Activated naive CD8-positive, alpha-beta T cell treated with anti-CD3 and anti-CD28 coated beads for 36 hours (primary cell): ENCODE data around the gene MCC. TPM values are rescaled to one million over a fixed set of nuclear protein-coding genes. Genes with fewer than 3 reads are reported as not detected.
A peak's percentile ranks its signal among the peaks of the same experiment; 100 is the strongest.

ENCODE experiments used
- DNase-seq: peaks from one replicate; pipeline ENCODE4 v3.0.0; 2021
- H3K27ac Mint-ChIP-seq: one replicate; pipeline ENCODE4 v1.8.0; 2022; ENCODE audit warnings: mild to moderate bottlenecking, moderate library complexity, mixed read lengths
- H3K27me3 Mint-ChIP-seq: one replicate; pipeline ENCODE4 v1.8.0; 2022; ENCODE audit warnings: mild to moderate bottlenecking, mixed read lengths
- H3K36me3 Mint-ChIP-seq: one replicate; pipeline ENCODE4 v1.8.0; 2021; ENCODE audit warnings: mild to moderate bottlenecking, mixed read lengths
- H3K4me1 Mint-ChIP-seq: one replicate; pipeline ENCODE4 v1.8.0; 2021; ENCODE audit warnings: mixed read lengths
- H3K4me3 Mint-ChIP-seq: one replicate; pipeline ENCODE4 v1.8.0; 2022; ENCODE audit warnings: mild to moderate bottlenecking, moderate library complexity, mixed read lengths
- H3K9me3 Mint-ChIP-seq: one replicate; pipeline ENCODE4 v1.8.0; 2022; ENCODE audit warnings: mixed read lengths
- total RNA-seq, 2 experiments: library from RNA; stranded (reverse); gene quantifications; one replicate each; pipeline ENCODE4 v1.2.3, GENCODE V29; 2021

MCC gene
- total RNA-seq, 2 experiments from 2014 or later, result 2.4 to 2.9 TPM

DNA sequence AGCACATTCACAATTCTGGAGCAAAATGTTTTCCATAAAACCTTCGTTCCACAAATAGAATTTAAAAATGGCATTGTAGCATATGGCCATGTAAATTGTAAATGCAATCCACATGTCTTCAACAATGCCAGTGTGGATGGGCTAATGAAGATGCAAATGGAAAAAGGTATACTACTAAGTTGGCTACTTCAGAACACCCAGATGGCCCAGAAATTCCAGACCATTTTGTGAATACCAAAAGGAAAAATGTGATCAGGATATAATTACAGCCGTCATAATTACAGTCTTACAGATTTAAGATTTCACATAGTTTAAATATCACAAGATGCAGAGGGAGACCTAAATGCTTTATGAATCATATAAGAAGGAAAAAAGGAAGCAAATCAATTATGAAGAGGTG lies 170.6 kb downstream of the MCC start:
- no peak overlapping the region for H3K27ac Mint-ChIP-seq
- no peak overlapping the region for H3K4me3 Mint-ChIP-seq
- DNase-seq, result no peak

DNA sequence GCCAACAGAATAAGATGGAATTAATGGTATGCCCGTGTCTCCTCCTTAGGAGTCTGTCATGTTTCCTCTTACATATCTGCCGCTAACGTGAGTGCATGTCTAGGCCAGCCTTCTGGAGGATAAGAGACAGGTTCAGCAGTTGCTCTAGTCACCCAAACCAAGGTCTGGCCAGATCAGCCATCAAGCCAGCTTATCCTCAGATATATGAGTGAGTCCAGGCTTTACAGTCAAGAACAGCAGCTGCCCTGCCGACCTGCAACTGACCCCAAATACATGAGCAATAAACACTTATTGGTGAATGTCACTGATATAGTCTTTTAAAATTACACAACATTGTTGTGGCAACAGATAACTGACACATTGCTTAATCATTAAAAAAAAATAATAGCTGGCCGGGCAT lies 177.0 kb downstream of the MCC start:
- Mint-ChIP-seq H3K4me3 (no peak overlapping the region), H3K36me3 (no peaks in the 10 kb centered on the region), H3K27ac (no peak overlapping the region), H3K4me1 (no peaks in the 10 kb centered on the region), H3K27me3 (peaks cover 22% of the 10 kb centered on the region), H3K9me3 (no peaks in the 10 kb centered on the region)
- no peak for DNase-seq

More for the DNA sequence above, 170.6 kb downstream of the MCC start:
- H3K9me3 Mint-ChIP-seq, result no peaks in the 10 kb centered on the region
- H3K36me3 Mint-ChIP-seq, result no peaks in the 10 kb centered on the region
- no peaks in the 10 kb centered on the region for H3K27me3 Mint-ChIP-seq
- H3K4me1 Mint-ChIP-seq, result peaks cover 2% of the 10 kb centered on the region

DNA sequence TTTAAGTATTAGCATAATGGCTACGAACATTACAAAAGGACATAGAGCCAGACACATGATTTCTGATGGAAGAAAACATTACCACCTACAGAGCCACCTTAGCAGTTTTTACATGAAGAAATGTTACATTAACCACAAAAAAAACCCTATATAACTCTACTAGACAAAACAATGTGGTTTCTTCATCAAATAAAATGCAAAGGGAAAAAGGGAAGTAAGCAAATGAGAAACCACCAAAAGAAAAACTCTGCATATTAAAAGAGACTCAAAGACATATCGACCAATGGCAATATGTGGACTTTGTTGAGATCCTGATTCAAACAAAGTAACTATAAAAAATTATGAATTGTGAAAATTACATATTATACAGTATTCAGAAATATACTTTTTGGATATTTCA lies 186.1 kb downstream of the MCC start:
- DNase-seq, result no peak
- H3K27me3 Mint-ChIP-seq, result peaks cover 25% of the 10 kb centered on the region
- no peak overlapping the region for H3K4me3 Mint-ChIP-seq
- no peaks in the 10 kb centered on the region for H3K9me3 Mint-ChIP-seq
- no peaks in the 10 kb centered on the region for H3K36me3 Mint-ChIP-seq
- H3K27ac Mint-ChIP-seq, result no peak overlapping the region
- H3K4me1 Mint-ChIP-seq, result no peaks in the 10 kb centered on the region

DNA sequence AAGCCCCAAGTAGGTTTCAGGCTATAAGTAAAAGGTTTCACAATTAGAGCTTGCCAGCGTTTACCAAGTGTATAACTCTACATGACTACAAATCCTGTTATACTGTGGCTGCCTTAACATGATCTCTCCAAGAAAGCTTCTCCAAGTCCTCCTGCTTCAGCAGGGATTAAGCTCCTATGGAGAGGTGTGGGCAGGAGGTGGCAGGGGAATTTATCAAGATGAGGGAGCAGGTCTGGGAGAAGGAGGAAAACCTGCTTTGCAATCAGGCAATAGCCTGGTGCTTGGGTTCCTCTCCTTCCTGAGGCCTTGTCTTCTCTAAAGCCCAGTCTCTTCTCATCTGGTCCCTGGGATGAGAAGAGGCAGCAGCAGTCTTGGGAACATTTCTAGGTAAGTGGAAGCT lies 188.7 kb downstream of the MCC start:
- H3K4me3 Mint-ChIP-seq, result no peak overlapping the region
- peaks cover 7% of the 10 kb centered on the region for H3K4me1 Mint-ChIP-seq
- DNase-seq, result no peak
- no peaks in the 10 kb centered on the region for H3K36me3 Mint-ChIP-seq
- no peak overlapping the region for H3K27ac Mint-ChIP-seq
- no peaks in the 10 kb centered on the region for H3K9me3 Mint-ChIP-seq
- H3K27me3 Mint-ChIP-seq, result peaks cover 45% of the 10 kb centered on the region

DNA sequence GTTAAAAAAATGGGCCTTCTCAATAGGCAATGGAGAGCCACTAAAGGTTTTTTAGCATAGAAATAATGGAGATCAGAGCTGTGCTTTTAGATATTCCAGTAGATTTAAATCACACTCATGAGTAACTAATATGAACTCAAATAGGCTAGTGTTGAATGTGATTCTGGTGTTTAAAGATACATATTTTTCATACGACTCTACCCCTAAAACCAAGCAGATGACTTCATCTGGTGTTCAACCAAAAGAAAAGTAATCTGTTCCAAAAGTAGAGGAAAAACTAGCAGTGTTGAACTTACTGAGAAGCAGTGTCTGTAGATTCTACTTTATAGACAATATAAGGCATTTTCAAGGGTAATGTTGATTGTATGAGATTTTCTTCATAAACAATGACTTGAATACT lies 191.6 kb downstream of the MCC start:
- no peak overlapping the region for H3K27ac Mint-ChIP-seq

DNA sequence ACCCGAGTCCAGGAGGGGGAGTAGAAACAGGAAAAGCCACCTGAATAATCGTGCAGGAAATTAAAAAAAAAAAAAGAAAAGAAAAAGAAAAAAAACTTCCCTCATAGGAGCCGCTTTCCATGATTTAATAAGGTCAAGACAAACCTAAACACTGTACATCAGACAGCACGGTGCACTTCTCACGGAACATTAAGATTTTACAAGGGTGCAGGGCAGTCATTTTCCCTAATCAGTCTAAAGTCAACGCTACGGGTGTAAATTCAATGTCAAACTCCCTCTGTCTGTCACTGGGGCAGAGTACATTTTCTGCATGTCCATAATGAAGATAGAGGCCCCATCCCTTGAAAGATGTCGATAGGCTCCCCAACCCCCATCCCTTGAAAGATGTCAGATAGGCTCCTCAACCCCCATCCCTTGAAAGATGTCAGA lies 193.1 kb downstream of the MCC start:
- Mint-ChIP-seq H3K27ac (no peak overlapping the region), H3K9me3 (no peaks in the 10 kb centered on the region), H3K36me3 (no peaks in the 10 kb centered on the region), H3K4me3 (peak overlapping the region; percentile 87), H3K27me3 (peaks cover 51% of the 10 kb centered on the region), H3K4me1 (peaks cover 13% of the 10 kb centered on the region)
- DNase-seq, result no peak

More for the DNA sequence above, 191.6 kb downstream of the MCC start:
- Mint-ChIP-seq H3K36me3 (no peaks in the 10 kb centered on the region), H3K27me3 (peaks cover 41% of the 10 kb centered on the region), H3K4me1 (peaks cover 12% of the 10 kb centered on the region), H3K4me3 (no peak overlapping the region), H3K9me3 (no peaks in the 10 kb centered on the region)
- no peak for DNase-seq

DNA sequence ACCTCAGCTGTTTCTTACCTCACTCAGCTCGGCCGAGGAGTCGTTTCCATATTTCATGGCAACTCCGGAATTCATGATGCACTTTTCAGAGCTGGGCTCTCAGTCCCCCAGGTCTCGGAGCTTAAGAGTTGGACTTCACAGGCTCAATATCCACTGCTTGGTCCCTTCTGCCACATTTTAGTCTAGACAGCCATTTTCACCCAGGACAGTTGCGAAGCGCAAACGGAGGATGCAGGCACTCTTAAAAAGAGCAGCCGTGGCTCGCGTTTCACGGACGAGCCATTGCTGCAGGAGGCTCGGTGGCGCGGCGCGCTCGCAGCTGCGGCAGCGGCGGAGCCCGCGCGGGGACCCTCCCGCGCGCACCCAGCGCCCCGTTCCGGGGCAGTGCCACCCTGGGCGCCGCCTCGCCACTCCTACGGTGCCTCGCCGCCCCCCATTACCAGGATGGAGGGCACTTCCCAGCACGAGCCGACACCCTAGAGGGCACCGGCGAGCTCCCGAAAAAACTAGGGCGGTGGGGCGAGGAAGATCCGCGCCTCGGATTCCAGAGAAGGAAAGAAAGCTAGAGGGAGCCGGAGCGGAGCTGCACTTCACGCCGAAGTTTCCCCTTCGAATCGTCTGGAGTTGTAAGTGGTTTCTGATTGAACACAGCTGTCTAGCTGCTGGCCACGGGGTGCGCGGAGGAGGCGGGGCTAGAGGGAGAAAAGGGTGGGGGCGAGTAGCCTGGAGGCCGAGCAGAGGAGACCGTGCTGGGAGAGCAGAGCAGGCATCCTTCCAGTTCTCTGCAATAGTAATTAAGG lies 193.7 kb downstream of the MCC start:
- Mint-ChIP-seq H3K27ac (peak overlapping the region; percentile 30), H3K36me3 (no peaks in the 10 kb centered on the region), H3K4me1 (peaks cover 13% of the 10 kb centered on the region), H3K4me3 (peak overlapping the region; percentile 87), H3K27me3 (peaks cover 51% of the 10 kb centered on the region), H3K9me3 (no peaks in the 10 kb centered on the region)
- DNase-seq, result peak; percentile 80

DNA sequence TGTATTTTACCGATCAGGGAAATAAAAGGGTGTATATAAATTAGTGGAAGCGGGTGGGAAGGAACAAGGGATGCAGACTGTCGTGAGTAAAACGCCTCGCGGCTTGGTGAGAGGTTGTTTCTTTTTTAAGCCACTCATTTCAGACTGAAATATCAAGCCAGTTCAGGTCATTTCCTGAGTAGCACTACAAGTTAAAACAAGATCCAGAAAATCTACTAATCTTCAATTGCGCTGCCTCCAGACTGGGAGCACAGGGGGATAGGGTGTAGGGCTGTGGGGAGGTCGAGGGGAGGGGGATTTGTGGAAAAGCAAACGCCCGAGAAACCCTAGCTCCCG lies 194.3 kb downstream of the MCC start:
- Mint-ChIP-seq H3K27ac (no peak overlapping the region), H3K27me3 (peaks cover 51% of the 10 kb centered on the region), H3K4me1 (peaks cover 13% of the 10 kb centered on the region), H3K36me3 (no peaks in the 10 kb centered on the region), H3K4me3 (peak overlapping the region; percentile 84), H3K9me3 (no peaks in the 10 kb centered on the region)
- DNase-seq, result peak; percentile 3

DNA sequence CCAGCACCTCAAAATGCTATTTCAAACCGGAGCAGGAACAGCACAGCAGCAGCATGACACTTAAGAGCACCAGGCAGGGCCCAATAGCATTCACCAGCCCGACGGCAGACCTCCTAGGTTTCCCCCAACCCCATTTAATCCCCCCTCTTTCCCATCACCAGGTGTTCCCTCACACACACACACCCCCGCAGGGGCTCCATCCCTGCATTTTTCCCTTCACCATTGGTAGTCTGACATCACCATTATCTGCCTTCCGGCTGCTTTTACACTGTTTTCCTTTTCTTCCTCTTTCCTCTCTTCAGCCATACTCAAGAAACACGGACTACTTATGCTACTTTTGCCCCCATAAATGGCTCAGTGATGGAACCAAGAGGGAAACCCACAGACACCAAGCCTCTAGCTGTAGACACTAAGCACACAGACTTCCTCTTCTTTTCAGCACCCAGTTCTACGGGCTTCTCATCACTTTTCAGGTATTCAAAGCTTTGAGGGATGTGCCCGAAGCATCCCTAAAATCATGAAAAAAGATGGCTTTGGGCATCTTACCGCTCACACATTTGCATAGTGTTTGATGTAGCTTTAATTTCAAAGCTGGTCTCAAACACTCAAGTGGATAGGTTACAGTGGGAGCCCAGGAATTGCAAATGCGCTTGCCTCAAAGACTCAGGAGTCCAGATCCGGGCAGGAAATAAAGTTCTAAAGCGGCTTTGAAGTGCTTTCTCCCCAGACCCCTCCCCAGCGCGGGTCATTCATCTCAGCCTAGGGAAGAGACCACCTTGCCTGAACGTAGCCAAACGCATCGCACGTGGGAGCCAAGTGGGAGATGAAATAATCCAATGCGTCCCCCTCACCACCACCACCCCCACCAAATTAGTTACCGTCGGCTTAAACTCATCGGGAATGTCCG lies 194.9 kb downstream of the MCC start:
- Mint-ChIP-seq H3K4me1 (peaks cover 13% of the 10 kb centered on the region), H3K27me3 (peaks cover 51% of the 10 kb centered on the region), H3K9me3 (no peaks in the 10 kb centered on the region), H3K27ac (no peak overlapping the region), H3K4me3 (peak overlapping the region; percentile 84), H3K36me3 (no peaks in the 10 kb centered on the region)
- no peak for DNase-seq

DNA sequence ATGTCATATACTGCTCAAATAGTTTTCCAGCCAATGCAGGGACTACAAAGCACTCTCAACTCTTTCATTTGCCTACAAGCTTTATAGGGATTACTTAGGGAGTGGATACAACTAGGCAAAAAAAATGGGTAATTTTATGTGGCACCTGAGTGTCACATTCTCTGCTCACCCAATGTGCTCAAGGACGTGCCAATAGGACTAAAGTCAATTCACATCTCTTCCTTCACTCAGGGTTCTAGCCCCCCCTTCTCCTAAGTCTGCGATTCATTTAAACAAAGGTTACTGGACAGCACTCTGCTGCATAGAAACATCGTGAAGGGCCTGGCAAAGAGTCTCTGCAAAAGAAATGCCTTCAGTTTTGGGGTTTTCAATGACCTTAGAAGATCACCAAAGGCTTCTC lies 195.8 kb downstream of the MCC start:
- Mint-ChIP-seq H3K27ac (no peak overlapping the region), H3K27me3 (peaks cover 44% of the 10 kb centered on the region), H3K9me3 (no peaks in the 10 kb centered on the region), H3K36me3 (no peaks in the 10 kb centered on the region), H3K4me1 (peaks cover 13% of the 10 kb centered on the region), H3K4me3 (no peak overlapping the region)
- DNase-seq, result no peak

DNA sequence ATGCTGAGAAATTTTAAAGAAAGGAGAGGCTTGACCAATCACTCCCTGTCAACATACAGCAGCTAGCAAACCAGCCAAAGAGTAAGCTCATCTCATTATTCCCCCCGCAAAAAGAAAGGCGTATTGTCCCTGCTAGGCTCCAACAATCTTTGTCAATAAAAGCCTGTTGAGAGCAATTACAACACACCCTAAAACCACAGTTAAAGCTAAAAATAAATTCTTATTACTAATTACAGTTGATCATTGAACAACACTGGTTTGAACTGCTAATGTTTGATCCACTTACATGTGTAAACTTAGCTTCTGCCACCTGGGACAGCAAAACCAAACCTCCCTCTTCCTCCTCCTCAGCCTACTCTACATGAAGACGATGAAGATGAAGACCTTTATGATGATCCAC lies 204.7 kb downstream of the MCC start:
- H3K27me3 Mint-ChIP-seq, result no peaks in the 10 kb centered on the region
- H3K4me3 Mint-ChIP-seq, result no peak overlapping the region
- H3K4me1 Mint-ChIP-seq, result peaks cover 3% of the 10 kb centered on the region
- H3K36me3 Mint-ChIP-seq, result no peaks in the 10 kb centered on the region
- no peaks in the 10 kb centered on the region for H3K9me3 Mint-ChIP-seq
- no peak for DNase-seq
- H3K27ac Mint-ChIP-seq, result no peak overlapping the region

DNA sequence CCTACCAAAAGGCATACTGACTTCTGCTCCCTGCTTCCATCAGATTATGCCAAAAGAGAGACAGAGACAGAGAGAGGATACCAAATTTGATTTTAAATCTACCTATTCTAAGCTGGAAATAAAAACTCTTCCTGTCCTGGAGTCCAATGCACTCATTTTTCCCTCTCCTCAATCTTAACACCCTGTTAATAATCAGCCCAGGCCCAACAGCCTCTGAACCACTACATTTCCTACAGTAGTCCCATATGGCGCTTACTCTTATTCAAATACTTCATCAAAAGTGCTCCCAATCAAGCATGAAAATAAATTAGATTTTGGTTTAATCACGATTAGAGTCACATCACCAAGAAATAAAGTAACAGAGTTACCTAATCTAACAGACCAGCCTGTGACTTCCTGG lies 205.8 kb downstream of the MCC start:
- H3K4me1 Mint-ChIP-seq, result peaks cover 4% of the 10 kb centered on the region
- H3K36me3 Mint-ChIP-seq, result no peaks in the 10 kb centered on the region
- H3K27ac Mint-ChIP-seq, result no peak overlapping the region

DNA sequence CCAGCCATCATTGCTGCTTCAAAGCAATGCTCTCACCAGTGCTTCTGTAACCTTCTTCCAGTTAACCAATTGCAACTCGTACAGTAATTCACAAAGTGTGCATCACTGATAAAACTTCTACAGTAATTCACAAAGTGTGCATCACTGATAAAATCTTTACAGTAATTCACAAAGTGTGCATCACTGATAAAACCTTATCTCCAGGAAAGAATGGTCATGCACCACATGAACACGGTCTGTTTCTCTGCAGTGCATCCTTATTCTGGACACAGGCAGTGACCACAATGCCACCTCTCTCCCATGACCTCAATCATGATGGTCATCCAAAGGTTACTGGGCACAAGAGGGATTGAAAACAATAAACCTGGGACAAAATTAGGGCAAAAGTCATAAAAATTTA lies 207.1 kb downstream of the MCC start:
- H3K9me3 Mint-ChIP-seq, result no peaks in the 10 kb centered on the region
- H3K4me3 Mint-ChIP-seq, result no peak overlapping the region
- H3K36me3 Mint-ChIP-seq, result no peaks in the 10 kb centered on the region
- H3K27ac Mint-ChIP-seq, result no peak overlapping the region
- no peak for DNase-seq
- H3K27me3 Mint-ChIP-seq, result no peaks in the 10 kb centered on the region
- H3K4me1 Mint-ChIP-seq, result peaks cover 4% of the 10 kb centered on the region

More for the DNA sequence above, 205.8 kb downstream of the MCC start:
- H3K4me3 Mint-ChIP-seq, result no peak overlapping the region
- no peaks in the 10 kb centered on the region for H3K27me3 Mint-ChIP-seq
- no peaks in the 10 kb centered on the region for H3K9me3 Mint-ChIP-seq
- DNase-seq, result no peak

DNA sequence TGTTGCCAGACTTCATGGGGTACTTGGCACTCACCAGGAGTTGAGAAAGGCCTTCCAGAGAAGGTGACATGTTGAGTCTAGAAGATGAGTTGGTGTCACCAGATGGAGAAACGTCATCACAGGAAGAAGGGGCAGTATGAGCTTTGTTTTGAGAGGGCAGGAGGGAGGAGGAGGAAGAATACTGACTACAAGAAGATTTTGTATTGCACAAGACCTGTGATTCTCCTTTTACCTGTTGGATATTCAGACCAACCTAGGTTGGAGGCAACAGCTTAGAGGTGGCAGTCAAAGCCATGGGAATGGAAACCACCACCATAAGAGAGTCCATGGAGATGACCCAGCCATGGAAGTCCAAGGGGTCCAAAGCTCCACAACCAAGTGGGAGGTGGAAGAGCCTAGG lies 207.7 kb downstream of the MCC start:
- no peaks in the 10 kb centered on the region for H3K27me3 Mint-ChIP-seq
- peaks cover 4% of the 10 kb centered on the region for H3K4me1 Mint-ChIP-seq
- no peaks in the 10 kb centered on the region for H3K9me3 Mint-ChIP-seq
- H3K4me3 Mint-ChIP-seq, result no peak overlapping the region
- no peak overlapping the region for H3K27ac Mint-ChIP-seq
- no peaks in the 10 kb centered on the region for H3K36me3 Mint-ChIP-seq
- DNase-seq, result no peak

DNA sequence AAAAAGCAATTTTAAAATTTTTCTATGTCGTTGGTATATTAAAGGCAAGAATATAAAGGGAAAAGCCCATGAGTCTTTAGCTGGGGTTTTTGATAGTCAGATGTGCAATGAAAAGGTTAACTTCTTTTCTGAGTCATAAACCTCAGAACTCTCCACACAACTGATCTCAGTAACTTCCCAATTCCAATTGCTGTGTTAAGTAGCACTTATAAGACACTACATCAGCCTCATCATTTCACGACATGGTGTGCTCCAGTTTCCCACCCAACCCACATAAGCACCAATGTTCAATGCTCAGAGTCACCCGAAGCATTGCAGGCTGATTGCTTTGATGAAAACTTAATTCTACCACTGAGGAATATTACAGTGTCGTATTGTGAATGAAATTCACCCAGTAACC lies 209.3 kb downstream of the MCC start:
- peak; percentile 3 for DNase-seq
- peaks cover 6% of the 10 kb centered on the region for H3K4me1 Mint-ChIP-seq
- H3K4me3 Mint-ChIP-seq, result no peak overlapping the region

More for the DNA sequence above, 209.3 kb downstream of the MCC start:
- H3K27ac Mint-ChIP-seq, result no peak overlapping the region
- H3K9me3 Mint-ChIP-seq, result no peaks in the 10 kb centered on the region
- H3K36me3 Mint-ChIP-seq, result no peaks in the 10 kb centered on the region
- H3K27me3 Mint-ChIP-seq, result no peaks in the 10 kb centered on the region
